GM23248 (cell line): ENCODE measurements around the gene SNX25. TPM values are rescaled to one million over a fixed set of nuclear protein-coding genes. Genes with fewer than 3 reads are reported as not detected.

ENCODE experiments used
- DNase-seq: peaks from one replicate; pipeline ENCODE4 v3.0.0-alpha.2; 2015
- H2AFZ ChIP-seq: fragments of 200-600 bp; sonication (generic); 2 replicates; pipeline ENCODE4 v1.6.1; 2016; ENCODE audit warnings: antibody characterized with exemption
- H3F3A ChIP-seq: fragments of 200-600 bp; sonication (generic); 2 replicates; pipeline ENCODE4 v1.6.1; 2016; ENCODE audit warnings: mild to moderate bottlenecking, antibody characterized with exemption, mixed run types; ENCODE audit not compliant: insufficient read depth
- H3K27ac ChIP-seq: fragments of 200-600 bp; sonication (generic); 2 replicates; pipeline ENCODE4 v1.5.1; 2016; ENCODE audit warnings: mild to moderate bottlenecking
- H3K27me3 ChIP-seq: fragments of 200-600 bp; sonication (generic); replicated peaks from 2 replicates; pipeline ENCODE4 v1.6.1; 2016; ENCODE audit warnings: mild to moderate bottlenecking; ENCODE audit not compliant: insufficient read depth
- H3K36me3 ChIP-seq: fragments of 200-600 bp; sonication (generic); 2 replicates; pipeline ENCODE4 v1.6.1; 2016; ENCODE audit warnings: low read depth, mild to moderate bottlenecking
- H3K4me1 ChIP-seq: fragments of 200-600 bp; sonication (generic); 2 replicates; pipeline ENCODE4 v1.6.1; 2016; ENCODE audit warnings: mild to moderate bottlenecking; ENCODE audit not compliant: insufficient read depth
- H3K4me2 ChIP-seq: fragments of 200-600 bp; sonication (generic); one replicate; pipeline ENCODE4 v1.6.1; 2016; ENCODE audit warnings: mild to moderate bottlenecking; ENCODE audit not compliant: unreplicated experiment
- H3K4me3 ChIP-seq: fragments of 200-600 bp; sonication (generic); 2 replicates; pipeline ENCODE4 v1.5.1; 2016; ENCODE audit warnings: mild to moderate bottlenecking
- H3K79me2 ChIP-seq: fragments of 200-600 bp; sonication (generic); 2 replicates; pipeline ENCODE4 v1.6.1; 2016; ENCODE audit warnings: mild to moderate bottlenecking; ENCODE audit not compliant: insufficient read depth
- H3K9ac ChIP-seq: fragments of 200-600 bp; sonication (generic); 2 replicates; pipeline ENCODE4 v1.6.1; 2016; ENCODE audit warnings: mild to moderate bottlenecking
- H3K9me2 ChIP-seq: fragments of 200-600 bp; sonication (generic); 2 replicates; pipeline ENCODE4 v1.6.1; 2016; ENCODE audit warnings: mixed run types, mild to moderate bottlenecking, moderate library complexity; ENCODE audit not compliant: insufficient read depth
- H3K9me3 ChIP-seq: fragments of 200-600 bp; sonication (generic); one replicate; pipeline ENCODE4 v1.6.1; 2017; ENCODE audit warnings: low read depth
- H4K20me1 ChIP-seq: fragments of 200-600 bp; sonication (generic); 2 replicates; pipeline ENCODE4 v1.6.0; 2016; ENCODE audit not compliant: insufficient read depth
- EZH2 ChIP-seq: fragments of 200-600 bp; sonication (generic); IDR thresholded peaks from 2 replicates; pipeline ENCODE4 v1.6.1; 2018; ENCODE audit warnings: antibody characterized with exemption, mild to moderate bottlenecking; ENCODE audit not compliant: insufficient read depth, poor library complexity, severe bottlenecking
- EZH2phosphoT487 ChIP-seq: fragments of 200-600 bp; sonication (generic); IDR thresholded peaks from 2 replicates; pipeline ENCODE4 v1.6.1; 2018; ENCODE audit warnings: antibody characterized with exemption, moderate library complexity, mild to moderate bottlenecking, low read depth; ENCODE audit not compliant: insufficient read depth
- WGBS, 2 experiments: methylation state at CpG; one replicate each; pipeline ENCODE4 v1.1.6; 2015 to 2017; ENCODE audit warnings: low lambda C conversion rate in 2 of 2, low coverage in 1 of 2; ENCODE audit errors: missing lambda C conversion rate in 2 of 2; 5-methylcytosine and 5-hydroxymethylcytosine counted together
- in situ Hi-C: fragments of 300-500 bp; cut with MboI; formaldehyde crosslinking; loops from 2 replicates; pipeline ENCODE4 v1.15.0; 2020
- polyA plus RNA-seq: library from polyadenylated mRNA; unstranded; fragments of >200 nt; fragmentation: Nextera tagmentation; extraction: Ambion mirVana; gene quantifications from 2 replicates; pipeline ENCODE4 v1.2.1, GENCODE V29; 2016
- total RNA-seq: library from RNA; depleted of rRNA; stranded (reverse); fragments of >200 nt; shearing (Covaris generic); gene quantifications from 2 replicates; pipeline ENCODE4 v1.2.3, GENCODE V29; 2014

SNX25 gene
- total and polyA plus RNA-seq, 2 experiments from 2014 or later: 8.2 to 50.0 TPM

DNA sequence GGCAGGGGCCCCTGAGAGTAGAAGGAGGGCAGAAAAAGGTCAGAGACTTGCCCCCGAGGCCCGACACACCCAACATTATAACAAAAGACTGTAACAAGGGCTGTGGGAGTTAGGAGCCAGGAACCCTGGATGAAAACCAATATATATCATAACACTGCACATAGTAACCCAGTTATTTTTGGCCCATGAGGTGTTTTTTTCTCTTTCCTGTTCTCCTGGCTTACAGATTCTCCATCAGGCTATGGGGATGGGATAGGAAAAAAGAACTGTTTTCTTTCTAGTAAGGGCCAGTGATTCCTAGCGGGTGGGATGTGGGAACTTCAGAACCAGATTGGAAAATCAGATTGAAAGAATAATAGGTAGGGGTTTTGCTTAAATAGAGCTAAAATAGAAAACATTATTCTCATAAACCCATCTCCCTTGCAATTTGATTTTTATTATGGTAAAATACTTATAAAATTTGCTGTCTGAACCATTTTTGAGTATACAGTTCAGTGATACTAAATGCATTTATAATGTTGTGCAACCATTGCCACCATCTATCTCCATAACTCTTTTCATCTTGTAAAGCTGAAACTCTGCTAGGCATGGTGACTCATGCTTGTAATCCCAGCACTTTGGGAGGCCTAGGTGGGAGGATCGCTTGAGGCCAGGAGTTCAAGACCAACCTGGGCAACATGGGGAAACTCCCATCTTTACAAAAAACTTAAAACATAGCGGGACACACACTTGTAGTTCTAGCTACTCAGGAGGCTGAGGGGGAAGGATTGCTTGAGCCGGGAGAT lies 33.5 kb downstream of the SNX25 start:
- no peak for TF ChIP-seq EZH2phosphoT487
- TF ChIP-seq EZH2: no peak
- 93 to 98% methylated on average over 5 to 6 of the region's 6 CpGs for WGBS, 2 experiments
- H3K4me3 ChIP-seq: no peak overlapping the region
- H3K4me1 ChIP-seq: peaks cover 25% of the 10 kb centered on the region
- H3K36me3 ChIP-seq: no peaks in the 10 kb centered on the region
- H3K9ac ChIP-seq: no peak overlapping the region
- no peak overlapping the region for H3K27ac ChIP-seq
- no peaks in the 10 kb centered on the region for H3K9me2 ChIP-seq
- no peaks in the 10 kb centered on the region for H3K9me3 ChIP-seq
- no peak overlapping the region for H3K4me2 ChIP-seq
- H3F3A ChIP-seq: peaks cover 16% of the 10 kb centered on the region
- peaks cover 72% of the 10 kb centered on the region for H3K79me2 ChIP-seq
- H4K20me1 ChIP-seq: no peaks in the 10 kb centered on the region
- in situ Hi-C loops: no loop called here
- DNase-seq: peak; percentile 18
- no peaks in the 10 kb centered on the region for H3K27me3 ChIP-seq
- H2AFZ ChIP-seq: no peak overlapping the region

GRCh38 chr4:185243879-185244278 lies 34.5 kb downstream of the SNX25 start:
- in situ Hi-C loops: no loop called here
- H3K4me3 ChIP-seq: no peak overlapping the region
- no peak for TF ChIP-seq EZH2phosphoT487
- no peak for TF ChIP-seq EZH2
- WGBS, 2 experiments: 95 to 100% methylated on average over 4 of the region's 4 CpGs
- H3K79me2 ChIP-seq: peaks cover 80% of the 10 kb centered on the region
- no peak overlapping the region for H3K27ac ChIP-seq
- no peaks in the 10 kb centered on the region for H3K9me3 ChIP-seq
- H3K27me3 ChIP-seq: no peaks in the 10 kb centered on the region
- H3K36me3 ChIP-seq: no peaks in the 10 kb centered on the region
- no peaks in the 10 kb centered on the region for H3K9me2 ChIP-seq
- peaks cover 18% of the 10 kb centered on the region for H3K4me1 ChIP-seq
- H3K4me2 ChIP-seq: no peak overlapping the region
- H2AFZ ChIP-seq: no peak overlapping the region
- no peak overlapping the region for H3K9ac ChIP-seq
- peaks cover 6% of the 10 kb centered on the region for H3F3A ChIP-seq
- H4K20me1 ChIP-seq: no peaks in the 10 kb centered on the region
- no peak for DNase-seq

GRCh38 chr4:185244763-185245162 lies 35.4 kb downstream of the SNX25 start:
- Histone ChIP-seq H3K4me3 (no peak overlapping the region), H3K4me2 (no peak overlapping the region), H3K79me2 (peaks cover 80% of the 10 kb centered on the region), H3K9me2 (no peaks in the 10 kb centered on the region), H3K4me1 (peaks cover 16% of the 10 kb centered on the region), H3F3A (no peaks in the 10 kb centered on the region), H4K20me1 (no peaks in the 10 kb centered on the region), H3K27ac (no peak overlapping the region), H3K9me3 (no peaks in the 10 kb centered on the region), H2AFZ (no peak overlapping the region), H3K9ac (no peak overlapping the region), H3K36me3 (no peaks in the 10 kb centered on the region), H3K27me3 (no peaks in the 10 kb centered on the region)
- DNase-seq: peak; percentile 13
- 37 to 38% methylated on average over 4 of the region's 4 CpGs for WGBS, 2 experiments
- in situ Hi-C loops: no loop called here
- TF ChIP-seq EZH2: no peak
- TF ChIP-seq EZH2phosphoT487: no peak

GRCh38 chr4:185246453-185246852 lies 37.1 kb downstream of the SNX25 start:
- Histone ChIP-seq H3K9me3 (no peaks in the 10 kb centered on the region), H3K9me2 (no peaks in the 10 kb centered on the region), H3K79me2 (peaks cover 86% of the 10 kb centered on the region), H3K27ac (no peak overlapping the region; the same call in 1 of the 2 replicates), H3K4me2 (peak overlapping the region; percentile 37), H3K27me3 (no peaks in the 10 kb centered on the region), H3K4me3 (0 out of 2 replicates have a peak overlapping the region, but pooled peaks have one; percentile 11), H3K9ac (peak overlapping the region; percentile 11), H3F3A (no peaks in the 10 kb centered on the region), H3K4me1 (peaks cover 16% of the 10 kb centered on the region), H4K20me1 (no peaks in the 10 kb centered on the region), H2AFZ (no peak overlapping the region), H3K36me3 (no peaks in the 10 kb centered on the region)
- WGBS, 2 experiments: 88 to 100% methylated on average over 1 of the region's 1 CpG
- no peak for TF ChIP-seq EZH2
- no peak for TF ChIP-seq EZH2phosphoT487
- in situ Hi-C loops: no loop called here
- no peak for DNase-seq
